Measurements from ENCODE around the gene DNAJC11. TPM values are rescaled to one million over a fixed set of nuclear protein-coding genes. Genes with fewer than 3 reads are reported as not detected.

Gene DNAJC11
- total RNA-seq, 1 experiment from 2014 or later: 106 TPM

DNA sequence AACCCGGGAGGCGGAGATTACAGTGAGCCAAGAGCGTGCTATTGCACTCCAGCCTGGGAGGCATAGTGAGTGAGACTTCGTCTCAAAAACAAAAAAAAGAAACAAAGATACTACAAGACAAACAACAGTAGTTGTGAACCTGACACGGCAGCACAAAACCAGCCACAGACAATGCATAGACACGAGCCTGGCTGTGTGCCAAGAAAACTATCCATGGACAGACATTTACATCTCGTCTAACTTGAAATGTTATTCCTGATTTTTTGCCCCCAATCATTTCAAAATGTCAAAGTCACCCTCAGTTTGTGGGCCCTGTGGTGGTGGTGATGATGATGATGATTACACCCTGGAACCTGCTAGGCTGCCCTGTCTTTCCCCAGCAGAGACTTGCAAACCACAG is 105.3 kb downstream of the DNAJC11 start:
- H3K27me3 ChIP-seq (replicated peaks; ENCODE audit: insufficient read depth, low read depth, low read length, poor library complexity): no peaks in the 10 kb centered on the region
- no peak overlapping the region for H3K27ac ChIP-seq (ENCODE audit: low read depth, low read length, poor library complexity, severe bottlenecking)
- POLR2A ChIA-PET (ENCODE audit: low non-redundant PET): no interaction called here
- no peak overlapping the region for H3K4me3 ChIP-seq (ENCODE audit: low read depth, low read length, poor library complexity, severe bottlenecking)
- CTCF ChIA-PET: no interaction called here
- no TSS peak for BruUV-seq (replicated peaks)
- peaks cover 57% of the 10 kb centered on the region for H3K36me3 ChIP-seq (ENCODE audit: insufficient read depth, low read length, poor library complexity, severe bottlenecking)
- no peak for DNase-seq (ENCODE audit: low spot score)
- no peaks in the 10 kb centered on the region for H3K9me3 ChIP-seq (ENCODE audit: low read depth, low read length, poor library complexity, severe bottlenecking)
- no peaks in the 10 kb centered on the region for H3K4me1 ChIP-seq (ENCODE audit: insufficient read depth, low read length, poor library complexity, severe bottlenecking)
- TF ChIP-seq EZH2 (IDR thresholded peaks at IDR 0.05; ENCODE audit: borderline replicate concordance, low read depth, low read length, poor library complexity, severe bottlenecking): no peak
- TF ChIP-seq, protein P1, sequence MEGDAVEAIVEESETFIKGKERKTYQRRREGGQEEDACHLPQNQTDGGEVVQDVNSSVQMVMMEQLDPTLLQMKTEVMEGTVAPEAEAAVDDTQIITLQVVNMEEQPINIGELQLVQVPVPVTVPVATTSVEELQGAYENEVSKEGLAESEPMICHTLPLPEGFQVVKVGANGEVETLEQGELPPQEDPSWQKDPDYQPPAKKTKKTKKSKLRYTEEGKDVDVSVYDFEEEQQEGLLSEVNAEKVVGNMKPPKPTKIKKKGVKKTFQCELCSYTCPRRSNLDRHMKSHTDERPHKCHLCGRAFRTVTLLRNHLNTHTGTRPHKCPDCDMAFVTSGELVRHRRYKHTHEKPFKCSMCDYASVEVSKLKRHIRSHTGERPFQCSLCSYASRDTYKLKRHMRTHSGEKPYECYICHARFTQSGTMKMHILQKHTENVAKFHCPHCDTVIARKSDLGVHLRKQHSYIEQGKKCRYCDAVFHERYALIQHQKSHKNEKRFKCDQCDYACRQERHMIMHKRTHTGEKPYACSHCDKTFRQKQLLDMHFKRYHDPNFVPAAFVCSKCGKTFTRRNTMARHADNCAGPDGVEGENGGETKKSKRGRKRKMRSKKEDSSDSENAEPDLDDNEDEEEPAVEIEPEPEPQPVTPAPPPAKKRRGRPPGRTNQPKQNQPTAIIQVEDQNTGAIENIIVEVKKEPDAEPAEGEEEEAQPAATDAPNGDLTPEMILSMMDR (conservative IDR thresholded peaks at IDR 0.05; ENCODE audit: low read depth, low read length): no peak
- intact Hi-C loops (cut with micrococcal nuclease; ENCODE audit: unreplicated experiment): no loop called here

- Histone ChIP-seq H3K27me3 (replicated peaks; ENCODE audit: insufficient read depth, low read depth, low read length, poor library complexity) (no peaks in the 10 kb centered on the region), H3K36me3 (ENCODE audit: insufficient read depth, low read length, poor library complexity, severe bottlenecking) (peaks cover 60% of the 10 kb centered on the region), H3K4me1 (ENCODE audit: insufficient read depth, low read length, poor library complexity, severe bottlenecking) (no peaks in the 10 kb centered on the region), H3K27ac (ENCODE audit: low read depth, low read length, poor library complexity, severe bottlenecking) (no peak overlapping the region), H3K4me3 (ENCODE audit: low read depth, low read length, poor library complexity, severe bottlenecking) (no peak overlapping the region), H3K9me3 (ENCODE audit: low read depth, low read length, poor library complexity, severe bottlenecking) (no peaks in the 10 kb centered on the region)
- intact Hi-C loops (cut with micrococcal nuclease; ENCODE audit: unreplicated experiment): no loop called here
- BruUV-seq (replicated peaks): no TSS peak
- TF ChIP-seq, protein P1 (conservative IDR thresholded peaks at IDR 0.05; ENCODE audit: low read depth, low read length): no peak
- no peak for TF ChIP-seq EZH2 (IDR thresholded peaks at IDR 0.05; ENCODE audit: borderline replicate concordance, low read depth, low read length, poor library complexity, severe bottlenecking)
- ChIA-PET CTCF (no interaction called here), POLR2A (ENCODE audit: low non-redundant PET) (no interaction called here)
- DNase-seq (ENCODE audit: low spot score): no peak
These were observed 106.5 kb downstream of the DNAJC11 start for GRCh38 chr1:6594977-6595740.

DNA sequence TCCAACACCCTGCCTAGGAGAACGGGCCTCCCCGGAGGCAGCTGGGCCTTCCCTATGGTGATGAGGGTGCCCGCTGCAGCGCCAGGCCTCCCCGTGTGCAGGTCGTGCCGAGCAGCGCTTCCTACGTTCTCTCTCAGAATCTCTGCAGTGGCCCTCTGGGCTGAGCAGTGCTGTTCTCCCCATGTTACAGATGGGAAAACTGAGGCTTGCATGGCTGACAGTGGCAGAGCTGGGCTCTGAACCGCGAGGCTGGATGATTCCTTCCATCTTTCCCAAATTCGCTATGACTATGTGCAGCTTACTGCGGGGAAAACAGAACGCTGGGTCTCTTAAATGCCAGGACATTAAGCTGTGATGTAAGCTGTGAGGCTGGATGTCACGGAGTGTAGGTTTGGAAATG is 107.8 kb downstream of the DNAJC11 start:
- H3K4me3 ChIP-seq (ENCODE audit: low read depth, low read length, poor library complexity, severe bottlenecking): no peak overlapping the region
- ChIA-PET CTCF (no interaction called here), POLR2A (ENCODE audit: low non-redundant PET) (no interaction called here)
- H3K27ac ChIP-seq (ENCODE audit: low read depth, low read length, poor library complexity, severe bottlenecking): no peak overlapping the region
- no peaks in the 10 kb centered on the region for H3K27me3 ChIP-seq (replicated peaks; ENCODE audit: insufficient read depth, low read depth, low read length, poor library complexity)
- no peak for TF ChIP-seq EZH2 (IDR thresholded peaks at IDR 0.05; ENCODE audit: borderline replicate concordance, low read depth, low read length, poor library complexity, severe bottlenecking)
- TF ChIP-seq, protein P1 (conservative IDR thresholded peaks at IDR 0.05; ENCODE audit: low read depth, low read length): no peak
- H3K36me3 ChIP-seq (ENCODE audit: insufficient read depth, low read length, poor library complexity, severe bottlenecking): peaks cover 63% of the 10 kb centered on the region
- no TSS peak for BruUV-seq (replicated peaks)
- no peaks in the 10 kb centered on the region for H3K4me1 ChIP-seq (ENCODE audit: insufficient read depth, low read length, poor library complexity, severe bottlenecking)
- intact Hi-C loops (cut with micrococcal nuclease; ENCODE audit: unreplicated experiment): no loop called here
- no peak for DNase-seq (ENCODE audit: low spot score)
- H3K9me3 ChIP-seq (ENCODE audit: low read depth, low read length, poor library complexity, severe bottlenecking): no peaks in the 10 kb centered on the region

Measured in A673 (cell line).